PC-9 (cell line): ENCODE data around the gene STPG3.

ENCODE experiments used
- CTCF ChIP-seq: fragments of 200-600 bp; sonication (generic); conservative IDR thresholded peaks from 2 replicates; pipeline ENCODE4 v1.6.1; 2017; ENCODE audit warnings: mixed run types, antibody characterized with exemption, mild to moderate bottlenecking, moderate library complexity
- EZH2 ChIP-seq: fragments of 200-600 bp; sonication (generic); IDR thresholded peaks from 2 replicates; pipeline ENCODE4 v1.8.0; 2017; ENCODE audit warnings: antibody characterized with exemption, low read depth

GRCh38 chr9:137279741-137280473 is 28.8 kb downstream of the STPG3 start:
- TF ChIP-seq CTCF = no peak
- no peak for TF ChIP-seq EZH2
